LNCAP (cell line): ENCODE data around the gene TYK2.
A peak's percentile ranks its signal among the peaks of the same experiment; 100 is the strongest.

Experiments
- TF ChIP-seq, protein P1 (sequence below): fragments of 450-650 bp; IDR thresholded peaks from 2 replicates; pipeline ENCODE4 v1.5.1; 2017; ENCODE audit warnings: mild to moderate bottlenecking

The TYK2 gene

DNA sequence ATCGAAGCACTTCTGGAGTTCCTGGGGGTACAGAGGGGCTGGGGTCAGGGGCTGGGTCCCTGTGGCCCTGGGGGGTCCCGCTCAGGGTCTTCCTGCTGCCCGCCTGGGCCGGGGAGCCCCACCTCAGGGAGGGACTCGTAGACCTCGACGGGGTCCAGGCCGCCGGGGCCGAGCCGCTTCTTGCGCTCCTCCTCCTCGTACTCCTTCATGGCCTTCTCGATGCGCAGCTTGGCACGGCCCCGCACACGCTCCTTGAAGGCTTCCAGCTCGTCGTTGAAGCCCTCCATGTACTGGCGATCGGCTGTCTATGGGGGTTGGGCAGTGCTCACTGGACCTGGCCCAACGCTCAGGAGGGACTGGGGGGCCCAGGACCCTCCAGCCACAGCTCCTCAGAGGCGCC lies 12.8 kb upstream of the TYK2 start:
- TF ChIP-seq, protein P1, sequence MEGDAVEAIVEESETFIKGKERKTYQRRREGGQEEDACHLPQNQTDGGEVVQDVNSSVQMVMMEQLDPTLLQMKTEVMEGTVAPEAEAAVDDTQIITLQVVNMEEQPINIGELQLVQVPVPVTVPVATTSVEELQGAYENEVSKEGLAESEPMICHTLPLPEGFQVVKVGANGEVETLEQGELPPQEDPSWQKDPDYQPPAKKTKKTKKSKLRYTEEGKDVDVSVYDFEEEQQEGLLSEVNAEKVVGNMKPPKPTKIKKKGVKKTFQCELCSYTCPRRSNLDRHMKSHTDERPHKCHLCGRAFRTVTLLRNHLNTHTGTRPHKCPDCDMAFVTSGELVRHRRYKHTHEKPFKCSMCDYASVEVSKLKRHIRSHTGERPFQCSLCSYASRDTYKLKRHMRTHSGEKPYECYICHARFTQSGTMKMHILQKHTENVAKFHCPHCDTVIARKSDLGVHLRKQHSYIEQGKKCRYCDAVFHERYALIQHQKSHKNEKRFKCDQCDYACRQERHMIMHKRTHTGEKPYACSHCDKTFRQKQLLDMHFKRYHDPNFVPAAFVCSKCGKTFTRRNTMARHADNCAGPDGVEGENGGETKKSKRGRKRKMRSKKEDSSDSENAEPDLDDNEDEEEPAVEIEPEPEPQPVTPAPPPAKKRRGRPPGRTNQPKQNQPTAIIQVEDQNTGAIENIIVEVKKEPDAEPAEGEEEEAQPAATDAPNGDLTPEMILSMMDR = no peak

- TF ChIP-seq, protein P1 = no peak
Observed at GRCh38 chr19:10392120-10392519, 11.7 kb upstream of the TYK2 start.

DNA sequence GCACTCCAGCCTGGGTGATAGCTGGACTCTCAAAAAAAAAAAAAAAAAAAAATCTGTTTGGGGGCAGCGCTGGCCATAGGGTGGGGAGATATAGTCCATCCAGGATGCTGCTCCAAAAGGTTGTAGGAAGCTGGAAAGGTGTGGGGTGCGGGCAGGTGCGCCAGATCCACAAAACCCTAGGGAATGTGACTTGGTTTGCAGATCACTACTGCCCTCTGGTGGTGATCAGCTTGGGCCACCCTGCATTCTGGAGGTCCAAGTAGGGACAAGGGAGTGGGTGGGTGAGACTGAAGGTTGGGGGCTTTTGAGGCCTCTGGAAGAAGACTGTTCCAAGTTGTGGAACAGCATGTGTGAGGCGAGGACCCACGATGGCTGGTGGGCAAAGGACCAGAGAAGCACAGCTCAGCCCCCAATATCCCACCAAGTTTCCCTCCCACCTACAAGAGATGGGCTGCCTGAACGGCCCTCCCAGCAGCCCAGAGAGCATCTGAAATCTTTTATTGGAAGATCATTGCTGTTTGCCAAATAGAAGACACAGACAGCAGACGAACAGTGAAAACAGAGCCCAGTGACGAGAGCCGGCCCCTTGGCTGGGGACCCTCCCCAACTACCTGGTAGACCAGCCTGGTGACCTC lies 10.4 kb upstream of the TYK2 start:
- TF ChIP-seq, protein P1 = peak; percentile 92

GRCh38 chr19:10389863-10390262 lies 9.5 kb upstream of the TYK2 start:
- TF ChIP-seq, protein P1 = no peak

GRCh38 chr19:10388957-10389356 lies 8.6 kb upstream of the TYK2 start:
- TF ChIP-seq, protein P1 = peak; percentile 92

DNA sequence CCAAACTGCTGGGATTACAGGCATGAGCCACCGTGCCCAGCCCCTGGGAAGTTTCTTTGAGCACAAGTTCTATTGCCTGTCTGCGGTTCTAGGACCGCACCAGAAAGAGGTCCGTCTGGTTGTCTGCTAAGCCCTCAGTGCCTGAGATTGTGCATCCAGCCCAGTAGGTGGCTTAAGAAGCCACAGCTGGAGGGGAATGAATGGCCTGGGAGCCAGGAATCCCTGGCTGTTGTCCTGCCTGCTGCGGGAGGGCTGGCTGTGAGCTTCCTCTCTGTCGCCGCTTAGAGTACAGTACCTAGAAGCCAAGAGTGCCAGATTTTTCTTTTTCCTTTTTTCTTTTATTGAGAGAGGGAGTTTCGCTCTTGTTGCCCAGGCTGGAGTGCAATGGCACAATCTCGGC lies 4.2 kb upstream of the TYK2 start:
- TF ChIP-seq, protein P1 = no peak

DNA sequence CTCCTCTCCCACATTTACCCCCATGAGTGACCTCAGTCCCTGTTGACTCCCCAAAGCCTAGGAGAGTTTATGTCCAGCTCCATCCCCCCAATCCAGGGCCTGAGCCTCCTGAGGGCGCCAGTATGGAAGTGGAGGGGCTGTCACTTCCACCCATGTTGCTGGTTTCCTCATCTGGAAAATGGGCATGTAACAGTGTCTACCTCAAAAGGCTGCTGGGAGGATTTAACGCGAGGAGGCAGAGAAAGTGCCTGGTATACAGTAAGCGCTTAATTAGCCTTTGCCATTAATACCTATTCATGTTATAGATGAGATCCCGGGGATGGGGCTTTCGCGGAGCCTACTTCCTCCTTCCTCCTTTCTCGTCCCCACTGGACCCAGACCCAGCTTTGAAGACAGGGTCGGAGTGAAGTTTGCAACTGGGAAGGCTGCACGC lies 476 bp downstream of the TYK2 start:
- TF ChIP-seq, protein P1 = no peak

- TF ChIP-seq, protein P1 = no peak
Observed at GRCh38 chr19:10378124-10378523, 2.2 kb downstream of the TYK2 start.
